SK-N-SH (cell line): ENCODE data around the gene FAXDC2. TPM values are rescaled to one million over a fixed set of nuclear protein-coding genes. Genes with fewer than 3 reads are reported as not detected.

Source experiments
- CTCF ChIA-PET: fragments of 300-600, 350-600 bp; formaldehyde crosslinking; extraction: SDS; loops from one replicate; lab custom pipeline; 2021; lab: Yijun Ruan, JAX
- POLR2A ChIA-PET: fragments of 350-600 bp; sonication (Branson Sonifier 250); formaldehyde crosslinking; extraction: SDS; loops from one replicate; lab custom pipeline; 2020; ENCODE audit warnings: antibody characterized with exemption, inconsistent platforms; lab: Yijun Ruan, JAX
- DNase-seq: peaks from one replicate; pipeline ENCODE4 v3.0.0; 2012
- H2AFZ ChIP-seq: fragments of 200-600 bp; sonication (generic); 2 replicates; pipeline ENCODE4 v1.8.1; 2016; ENCODE audit warnings: antibody characterized with exemption, mild to moderate bottlenecking, low read depth
- H3F3A ChIP-seq: fragments of 200-600 bp; sonication (generic); replicated peaks from 2 replicates; pipeline ENCODE3; 2016; ENCODE audit warnings: antibody characterized with exemption, mild to moderate bottlenecking; ENCODE audit not compliant: insufficient read depth
- H3K27ac ChIP-seq, 2 experiments: fragments of 200-500 bp in 1 of 2; fragments of 200-600 bp in 1 of 2; sonication (Bioruptor generic) in 1 of 2; sonication (generic), shearing (Covaris generic) in 1 of 2; 2 replicates each; pipeline versions ENCODE4 v1.5.1 to v1.6.1; 2014 to 2016; ENCODE audit warnings: low read depth in 2 of 2, inconsistent platforms in 1 of 2, low read length in 1 of 2, mild to moderate bottlenecking in 1 of 2, mixed read lengths in 1 of 2
- H3K27me3 ChIP-seq: fragments of 200-600 bp; sonication (generic), shearing (Covaris generic); 2 replicates; pipeline ENCODE4 v1.6.1; 2016; ENCODE audit warnings: mixed run types; ENCODE audit not compliant: insufficient read depth
- H3K36me3 ChIP-seq, 2 experiments: fragments of 200-500 bp in 1 of 2; fragments of 200-600 bp in 1 of 2; sonication (Bioruptor generic) in 1 of 2; sonication (generic) in 1 of 2; replicated peaks in 1 of 2; 2 replicates each; pipeline versions ENCODE3 to v1.5.1; 2014 to 2016; ENCODE audit warnings: low read length in 1 of 2, mild to moderate bottlenecking in 1 of 2; ENCODE audit not compliant: insufficient read depth in 2 of 2, control insufficient read depth in 1 of 2
- H3K4me1 ChIP-seq, 2 experiments: fragments of 200-500 bp in 1 of 2; fragments of 200-600 bp in 1 of 2; sonication (Bioruptor generic) in 1 of 2; sonication (generic), shearing (Covaris generic) in 1 of 2; 2 replicates each; pipeline versions ENCODE4 v1.5.1 to v1.6.1; 2014 to 2016; ENCODE audit warnings: low read depth in 1 of 2, low read length in 1 of 2, mixed run types in 1 of 2; ENCODE audit not compliant: insufficient read depth in 2 of 2, control insufficient read depth in 1 of 2
- H3K4me2 ChIP-seq: fragments of 200-600 bp; sonication (generic), shearing (Covaris generic); 2 replicates; pipeline ENCODE4 v1.6.1; 2017; ENCODE audit warnings: mixed run types
- H3K4me3 ChIP-seq, 2 experiments: fragments of 200-500 bp in 1 of 2; fragments of 200-600 bp in 1 of 2; sonication (Bioruptor generic) in 1 of 2; sonication (generic), shearing (Covaris generic) in 1 of 2; 2 replicates each; pipeline versions ENCODE4 v1.5.1 to v1.8.1; 2014 to 2016; ENCODE audit warnings: low read depth in 2 of 2, inconsistent platforms in 1 of 2, low read length in 1 of 2, mild to moderate bottlenecking in 1 of 2, mixed read lengths in 1 of 2, moderate library complexity in 1 of 2
- H3K79me2 ChIP-seq: fragments of 200-600 bp; sonication (generic); 2 replicates; pipeline ENCODE4 v1.8.1; 2017; ENCODE audit warnings: mild to moderate bottlenecking; ENCODE audit not compliant: insufficient read depth
- H3K9ac ChIP-seq: fragments of 200-600 bp; sonication (generic); 2 replicates; pipeline ENCODE4 v1.6.1; 2017; ENCODE audit warnings: mixed run types
- H3K9me2 ChIP-seq: fragments of 200-600 bp; sonication (generic); 2 replicates; pipeline ENCODE4 v1.6.1; 2017; ENCODE audit warnings: mixed run types
- H3K9me3 ChIP-seq: fragments of 200-600 bp; sonication (generic); 2 replicates; pipeline ENCODE4 v1.6.1; 2017; ENCODE audit warnings: mixed run types, mild to moderate bottlenecking, moderate library complexity
- H4K20me1 ChIP-seq: fragments of 200-600 bp; sonication (generic); 2 replicates; pipeline ENCODE4 v1.6.1; 2017; ENCODE audit warnings: mild to moderate bottlenecking, mixed run types; ENCODE audit not compliant: insufficient read depth
- FOXJ3 ChIP-seq: sonication (generic); formaldehyde crosslinking; IDR thresholded peaks from 2 replicates; pipeline ENCODE4 v1.5.1; 2020; ENCODE audit warnings: mild to moderate bottlenecking, missing genetic modification reagents
- FOXM1 ChIP-seq: IDR thresholded peaks from 2 replicates; pipeline ENCODE4 v1.4.0; 2012; ENCODE audit warnings: low read depth, mild to moderate bottlenecking
- GABPA ChIP-seq: IDR thresholded peaks from 2 replicates; pipeline ENCODE4 v1.4.0; 2012; ENCODE audit warnings: low read depth, mild to moderate bottlenecking
- POLR2AphosphoS5 ChIP-seq: IDR thresholded peaks from 2 replicates; pipeline ENCODE4 v1.6.1; 2012; ENCODE audit warnings: low read depth, low read length
- RAD21 ChIP-seq: IDR thresholded peaks from 2 replicates; pipeline ENCODE4 v1.6.1; 2012; ENCODE audit warnings: mild to moderate bottlenecking, low read length
- RCOR1 ChIP-seq: fragments of 150-350 bp; IDR thresholded peaks from 2 replicates; pipeline ENCODE4 v1.6.1; 2017; ENCODE audit warnings: antibody characterized with exemption, low read length
- RFX5 ChIP-seq: IDR thresholded peaks from 2 replicates; pipeline ENCODE4 v1.6.1; 2012; ENCODE audit warnings: mild to moderate bottlenecking, improper control_type of control experiment, low read length
- RXRA ChIP-seq: IDR thresholded peaks from 2 replicates; pipeline ENCODE4 v1.4.0; 2012; ENCODE audit warnings: low read depth, mild to moderate bottlenecking, borderline replicate concordance
- SIN3A ChIP-seq: IDR thresholded peaks from 2 replicates; pipeline ENCODE4 v1.6.1; 2012; ENCODE audit warnings: low read depth, mild to moderate bottlenecking, low read length, moderate library complexity, borderline replicate concordance
- SMC3 ChIP-seq: IDR thresholded peaks from 2 replicates; pipeline ENCODE4 v1.6.1; 2012; ENCODE audit warnings: low read depth, low read length, improper control_type of control experiment
- TCF12 ChIP-seq: IDR thresholded peaks from 2 replicates; pipeline ENCODE4 v1.4.0; 2012
- YY1 ChIP-seq: IDR thresholded peaks from 2 replicates; pipeline ENCODE4 v1.4.0; 2012; ENCODE audit warnings: low read depth, mild to moderate bottlenecking
- WGBS: methylation state at CpG from one replicate; pipeline ENCODE4 v1.1.6; 2017; ENCODE audit warnings: low lambda C conversion rate; 5-methylcytosine and 5-hydroxymethylcytosine counted together
- polyA plus RNA-seq, 3 experiments: library from polyadenylated mRNA; depleted of rRNA; stranded (reverse); fragments of >200 nt; gene quantifications; 2 replicates each; pipeline ENCODE4 v1.2.3, GENCODE V29; 2012
- TF ChIP-seq, protein P1 (sequence below): IDR thresholded peaks from 2 replicates; pipeline ENCODE4 v1.4.0; 2012; ENCODE audit warnings: low read depth, borderline replicate concordance
- TF ChIP-seq, protein P2 (sequence below): IDR thresholded peaks from 2 replicates; pipeline ENCODE4 v1.6.1; 2012; ENCODE audit warnings: mild to moderate bottlenecking, low read depth, low read length, moderate library complexity
- TF ChIP-seq, protein P3 (sequence below): fragments of 150-350 bp; IDR thresholded peaks from 2 replicates; pipeline ENCODE4 v1.6.1; 2017; ENCODE audit warnings: antibody characterized with exemption, low read length, low read depth, borderline replicate concordance

FAXDC2 gene
- polyA plus RNA-seq, 1 of the 3 experiments (the other 2 are of a cell fraction): 6.0 TPM

DNA sequence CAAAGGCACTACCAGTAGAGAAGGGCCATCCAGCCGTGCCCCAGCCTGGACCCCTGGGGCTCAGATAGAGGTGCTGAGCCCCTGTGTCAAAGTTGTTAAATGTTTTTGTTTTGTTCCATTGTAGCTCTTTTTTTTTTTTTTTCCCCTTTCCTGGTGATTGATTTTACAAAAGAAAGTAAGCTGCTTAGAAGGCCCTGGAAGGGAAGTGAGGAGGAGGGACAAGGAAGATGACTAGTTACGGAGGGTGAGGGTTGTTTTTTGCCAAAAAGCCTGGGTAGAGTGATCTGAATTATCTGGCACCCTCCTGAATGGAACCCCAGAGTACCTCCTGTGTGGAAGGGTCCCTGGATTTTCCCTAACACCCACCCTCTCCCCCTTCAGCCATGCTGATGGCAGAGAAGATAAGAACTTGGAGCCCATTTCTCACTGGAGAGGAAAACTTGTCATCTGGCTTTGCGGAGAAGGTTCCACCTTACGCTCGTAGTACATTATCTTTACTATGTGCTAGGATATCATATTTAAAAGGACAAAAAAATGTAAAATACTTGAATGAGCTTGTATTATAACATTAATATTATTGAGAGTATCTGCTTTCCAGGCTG lies 33.4 kb downstream of the FAXDC2 start:
- ChIA-PET POLR2A (no interaction called here), CTCF (interaction anchor here (0.8 to 1.8 kb wide), 2 partner anchors 15 to 167 kb away, joined by 3 to 4 read pairs; no protein-coding TSS in a partner anchor)
- peaks cover 33 to 77% of the 10 kb centered on the region in 2 experiments for H3K36me3 ChIP-seq

More for the DNA sequence above, 33.4 kb downstream of the FAXDC2 start:
- Histone ChIP-seq H3K9ac (no peak overlapping the region), H3F3A (no peaks in the 10 kb centered on the region), H3K9me2 (no peaks in the 10 kb centered on the region), H3K4me2 (no peak overlapping the region), H3K4me1 (no peaks in the 10 kb centered on the region; a peak in 1 of 4 replicates), H3K4me3 (no peak overlapping the region), H3K9me3 (no peaks in the 10 kb centered on the region), H3K27me3 (no peaks in the 10 kb centered on the region), H3K79me2 (peaks cover 12% of the 10 kb centered on the region), H3K27ac (no peak overlapping the region; a peak in 1 of 4 replicates), H4K20me1 (0 out of 2 replicates have a peak, but pooled peaks cover 2% of the 10 kb centered on the region), H2AFZ (no peak overlapping the region)
- 96% methylated on average over 5 of the region's 5 CpGs for WGBS
- TF ChIP-seq SMC3: no peak
- no peak for TF ChIP-seq RFX5
- TF ChIP-seq FOXJ3 (CRISPR knock-in tag): no peak
- TF ChIP-seq RAD21: no peak
- TF ChIP-seq SIN3A: no peak
- TF ChIP-seq GABPA: no peak
- TF ChIP-seq YY1: no peak
- no peak for TF ChIP-seq POLR2AphosphoS5
- TF ChIP-seq, protein P1, sequence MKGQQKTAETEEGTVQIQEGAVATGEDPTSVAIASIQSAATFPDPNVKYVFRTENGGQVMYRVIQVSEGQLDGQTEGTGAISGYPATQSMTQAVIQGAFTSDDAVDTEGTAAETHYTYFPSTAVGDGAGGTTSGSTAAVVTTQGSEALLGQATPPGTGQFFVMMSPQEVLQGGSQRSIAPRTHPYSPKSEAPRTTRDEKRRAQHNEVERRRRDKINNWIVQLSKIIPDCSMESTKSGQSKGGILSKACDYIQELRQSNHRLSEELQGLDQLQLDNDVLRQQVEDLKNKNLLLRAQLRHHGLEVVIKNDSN: no peak
- TF ChIP-seq, protein P2, sequence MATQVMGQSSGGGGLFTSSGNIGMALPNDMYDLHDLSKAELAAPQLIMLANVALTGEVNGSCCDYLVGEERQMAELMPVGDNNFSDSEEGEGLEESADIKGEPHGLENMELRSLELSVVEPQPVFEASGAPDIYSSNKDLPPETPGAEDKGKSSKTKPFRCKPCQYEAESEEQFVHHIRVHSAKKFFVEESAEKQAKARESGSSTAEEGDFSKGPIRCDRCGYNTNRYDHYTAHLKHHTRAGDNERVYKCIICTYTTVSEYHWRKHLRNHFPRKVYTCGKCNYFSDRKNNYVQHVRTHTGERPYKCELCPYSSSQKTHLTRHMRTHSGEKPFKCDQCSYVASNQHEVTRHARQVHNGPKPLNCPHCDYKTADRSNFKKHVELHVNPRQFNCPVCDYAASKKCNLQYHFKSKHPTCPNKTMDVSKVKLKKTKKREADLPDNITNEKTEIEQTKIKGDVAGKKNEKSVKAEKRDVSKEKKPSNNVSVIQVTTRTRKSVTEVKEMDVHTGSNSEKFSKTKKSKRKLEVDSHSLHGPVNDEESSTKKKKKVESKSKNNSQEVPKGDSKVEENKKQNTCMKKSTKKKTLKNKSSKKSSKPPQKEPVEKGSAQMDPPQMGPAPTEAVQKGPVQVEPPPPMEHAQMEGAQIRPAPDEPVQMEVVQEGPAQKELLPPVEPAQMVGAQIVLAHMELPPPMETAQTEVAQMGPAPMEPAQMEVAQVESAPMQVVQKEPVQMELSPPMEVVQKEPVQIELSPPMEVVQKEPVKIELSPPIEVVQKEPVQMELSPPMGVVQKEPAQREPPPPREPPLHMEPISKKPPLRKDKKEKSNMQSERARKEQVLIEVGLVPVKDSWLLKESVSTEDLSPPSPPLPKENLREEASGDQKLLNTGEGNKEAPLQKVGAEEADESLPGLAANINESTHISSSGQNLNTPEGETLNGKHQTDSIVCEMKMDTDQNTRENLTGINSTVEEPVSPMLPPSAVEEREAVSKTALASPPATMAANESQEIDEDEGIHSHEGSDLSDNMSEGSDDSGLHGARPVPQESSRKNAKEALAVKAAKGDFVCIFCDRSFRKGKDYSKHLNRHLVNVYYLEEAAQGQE: no peak
- TF ChIP-seq TCF12: no peak
- no peak for TF ChIP-seq FOXM1
- TF ChIP-seq RCOR1: no peak
- TF ChIP-seq, protein P3, sequence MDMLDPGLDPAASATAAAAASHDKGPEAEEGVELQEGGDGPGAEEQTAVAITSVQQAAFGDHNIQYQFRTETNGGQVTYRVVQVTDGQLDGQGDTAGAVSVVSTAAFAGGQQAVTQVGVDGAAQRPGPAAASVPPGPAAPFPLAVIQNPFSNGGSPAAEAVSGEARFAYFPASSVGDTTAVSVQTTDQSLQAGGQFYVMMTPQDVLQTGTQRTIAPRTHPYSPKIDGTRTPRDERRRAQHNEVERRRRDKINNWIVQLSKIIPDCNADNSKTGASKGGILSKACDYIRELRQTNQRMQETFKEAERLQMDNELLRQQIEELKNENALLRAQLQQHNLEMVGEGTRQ: no peak
- no peak for TF ChIP-seq RXRA
- TF ChIP-seq, all 33 proteins: peak for 0
- DNase-seq: no peak
